HG02588 (cell line): ENCODE results near the gene CACNA1S.

Source experiments
- ATAC-seq: cut with Tn5 transposase; IDR thresholded peaks from one replicate; pipeline ENCODE4 v1.9.1; 2021; ENCODE audit warnings: mild to moderate bottlenecking, moderate library complexity; ENCODE audit not compliant: unreplicated experiment

Gene CACNA1S

GRCh38 chr1:201119206-201120197 is 7.3 kb upstream of the CACNA1S start:
- no peak for ATAC-seq

GRCh38 chr1:201116091-201116490 is 3.9 kb upstream of the CACNA1S start:
- no peak for ATAC-seq

DNA sequence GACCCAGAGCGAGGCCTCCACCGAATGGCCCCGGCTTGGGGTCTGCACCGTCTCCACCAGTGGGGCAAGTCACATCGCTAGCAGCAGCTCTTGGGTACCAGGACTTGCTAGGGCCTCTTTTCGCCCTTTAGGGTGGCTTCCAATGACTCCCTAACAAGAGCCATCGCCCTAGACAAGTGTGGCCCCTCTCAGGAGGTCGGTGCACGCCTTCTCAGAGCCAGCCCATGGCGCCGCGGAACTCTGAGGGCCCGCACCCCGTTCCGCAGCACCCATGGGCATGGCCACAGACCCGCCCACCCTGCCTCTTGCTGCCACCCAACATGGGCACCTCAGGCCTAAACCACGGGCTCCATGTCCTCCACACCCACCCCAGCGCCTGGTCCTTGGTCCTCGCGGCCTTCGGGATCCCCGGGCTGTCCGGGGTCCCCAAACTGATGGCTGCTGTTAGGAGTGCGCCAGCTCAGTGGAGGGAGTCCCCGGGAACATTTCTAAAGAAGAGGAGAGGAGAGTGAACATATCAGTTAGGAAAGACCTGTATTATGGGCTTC is 3.2 kb upstream of the CACNA1S start:
- ATAC-seq, result no peak

DNA sequence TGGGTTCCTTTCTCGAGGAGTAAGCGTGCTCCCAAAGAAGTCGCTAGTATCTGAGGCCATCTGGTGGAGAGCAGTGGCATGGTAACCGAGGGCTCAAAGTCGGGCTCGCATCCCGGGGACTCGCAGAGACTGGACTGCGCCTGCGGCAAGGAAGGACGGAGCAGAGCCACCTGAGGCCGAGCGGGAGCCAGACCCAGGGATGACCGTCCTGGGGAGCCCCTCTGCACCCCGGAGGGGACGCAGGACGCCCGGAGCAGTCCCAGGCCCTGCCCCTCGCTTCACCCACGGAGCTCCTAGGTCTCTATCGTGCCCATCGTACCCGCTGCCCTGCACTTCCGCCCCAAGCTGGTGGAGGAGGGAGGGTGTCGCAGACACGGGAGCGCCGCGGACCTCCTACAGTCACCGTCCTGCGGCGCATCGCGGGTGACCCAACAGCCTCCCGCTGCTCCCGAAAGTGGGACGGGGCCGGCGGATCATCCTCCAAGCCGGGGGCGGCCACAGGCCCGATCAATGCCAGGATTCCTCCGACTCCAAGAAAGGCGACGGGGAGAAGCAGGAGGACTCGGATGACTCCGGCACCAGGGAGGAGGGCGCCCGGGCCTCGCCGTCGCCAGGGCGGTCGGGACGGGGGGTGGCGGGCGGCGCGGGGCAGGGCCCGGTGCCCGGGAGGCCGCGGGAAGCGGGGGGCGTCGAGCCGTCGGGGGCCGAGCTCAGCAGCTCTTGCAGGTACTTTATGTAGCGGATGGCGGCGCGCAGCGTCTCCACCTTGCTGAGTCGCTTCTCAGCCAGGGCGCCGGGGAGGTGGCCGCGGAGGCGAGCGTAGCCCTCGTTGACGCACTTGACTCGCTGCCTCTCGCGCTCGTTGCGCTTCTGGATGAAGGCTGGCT is 2.3 kb upstream of the CACNA1S start:
- peak; percentile 84 for ATAC-seq

GRCh38 chr1:201113451-201114244 is 1.4 kb upstream of the CACNA1S start:
- no peak for ATAC-seq

GRCh38 chr1:201112926-201113325 is 700 bp upstream of the CACNA1S start:
- ATAC-seq, result no peak

- ATAC-seq, result no peak
Measured at GRCh38 chr1:201111672-201112071, 554 bp downstream of the CACNA1S start.

- no peak for ATAC-seq
Measured at GRCh38 chr1:201111156-201111555, 1.1 kb downstream of the CACNA1S start.

GRCh38 chr1:201110616-201111015 is 1.6 kb downstream of the CACNA1S start:
- no peak for ATAC-seq

GRCh38 chr1:201110138-201110537 is 2.1 kb downstream of the CACNA1S start:
- ATAC-seq, result no peak

- no peak for ATAC-seq
Measured at GRCh38 chr1:201109651-201110050, 2.6 kb downstream of the CACNA1S start.

DNA sequence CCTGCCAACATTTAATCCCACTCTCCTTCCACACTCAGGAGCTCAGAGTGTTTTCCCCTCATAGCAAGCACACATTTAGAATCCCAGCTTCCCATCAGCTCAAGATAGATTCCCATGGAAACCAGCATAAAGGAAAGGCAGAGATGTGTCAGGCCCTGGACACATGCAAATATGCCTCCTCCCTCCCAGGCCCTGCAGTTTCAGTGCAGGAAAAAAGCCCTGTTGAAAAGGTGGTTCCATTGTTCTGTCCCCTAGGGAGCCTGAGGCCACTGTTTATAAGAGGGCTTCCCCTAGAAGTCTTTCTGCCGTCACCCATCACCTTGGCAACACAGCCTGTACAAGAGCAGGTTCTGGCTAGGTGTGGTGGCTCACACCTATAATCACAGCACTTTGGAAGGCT is 3.6 kb downstream of the CACNA1S start:
- ATAC-seq, result no peak

DNA sequence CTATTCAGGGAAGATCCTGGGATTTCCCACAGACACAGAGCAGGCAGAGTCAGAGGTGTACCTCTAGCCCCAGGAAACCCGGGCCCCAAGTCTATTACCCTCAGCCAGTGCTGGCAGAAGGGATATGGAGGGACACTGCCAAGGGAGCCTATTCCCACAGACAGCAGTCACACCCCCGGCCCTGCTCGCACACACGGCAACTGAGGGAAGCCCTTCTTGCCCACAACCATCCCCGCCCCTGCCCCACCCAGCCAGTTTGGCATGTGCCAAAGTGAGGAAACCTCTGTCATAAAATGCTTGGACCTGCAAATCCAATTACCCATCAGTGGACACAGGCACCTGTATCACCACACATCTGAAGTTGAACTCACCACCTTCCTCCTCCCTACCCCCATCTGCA is 6.5 kb downstream of the CACNA1S start:
- no peak for ATAC-seq

DNA sequence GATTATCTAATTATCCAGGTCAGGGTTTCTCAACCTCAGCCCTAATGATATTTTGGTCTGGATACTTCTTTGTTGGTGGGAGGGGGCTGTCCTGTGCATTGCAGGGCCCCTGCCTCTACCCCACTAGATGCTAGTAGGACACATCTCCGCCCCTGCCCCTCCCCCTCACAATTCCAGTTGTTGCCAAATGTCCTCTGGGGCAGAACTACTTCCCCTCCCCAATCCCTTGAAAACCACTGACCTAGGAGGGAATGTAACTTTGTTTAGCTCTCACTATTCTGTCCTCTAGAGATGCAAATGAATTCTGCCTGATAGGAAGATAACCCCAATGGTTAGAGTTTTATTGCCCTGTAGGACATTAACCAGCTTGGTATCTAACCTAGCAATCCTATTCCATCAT is 8.1 kb downstream of the CACNA1S start:
- no peak for ATAC-seq

- ATAC-seq, result no peak
Measured at GRCh38 chr1:201103666-201104065, 8.6 kb downstream of the CACNA1S start.

DNA sequence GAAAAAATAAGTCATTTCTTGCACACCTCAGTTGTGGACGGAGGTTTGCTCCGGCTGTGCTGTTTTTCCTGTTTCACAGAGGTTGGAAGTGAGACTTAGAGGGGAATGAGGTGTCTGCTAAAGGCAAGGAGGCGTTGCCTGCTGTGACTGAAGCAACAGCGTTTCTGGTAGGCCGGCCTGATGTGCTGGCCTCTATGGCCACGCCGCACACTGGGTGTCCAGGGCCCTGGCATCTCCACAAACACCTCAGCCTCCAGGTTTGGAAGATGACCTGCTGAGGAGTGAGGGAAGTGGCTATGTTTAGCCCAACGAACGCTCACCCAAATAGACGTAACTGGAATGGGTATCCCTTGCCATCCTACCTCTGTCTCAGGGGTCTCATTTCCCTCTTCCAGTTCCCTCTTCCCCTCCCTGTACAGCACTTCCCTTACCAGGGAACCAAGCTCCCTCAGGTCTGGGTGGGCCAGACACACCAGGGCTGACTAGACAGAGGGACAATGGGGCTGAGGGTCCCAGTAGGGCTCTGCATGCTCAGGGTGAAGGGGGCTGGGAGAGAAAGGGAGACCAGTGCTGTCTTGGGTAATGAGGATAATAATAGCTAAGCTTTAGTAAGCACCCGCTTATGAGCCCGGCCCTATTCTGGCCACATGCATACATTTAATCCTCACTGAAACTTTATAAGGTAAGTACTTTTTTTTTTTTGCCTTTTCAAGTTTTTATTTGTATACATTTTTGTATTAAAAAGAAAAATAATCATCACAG is 11.9 kb downstream of the CACNA1S start:
- no peak for ATAC-seq

DNA sequence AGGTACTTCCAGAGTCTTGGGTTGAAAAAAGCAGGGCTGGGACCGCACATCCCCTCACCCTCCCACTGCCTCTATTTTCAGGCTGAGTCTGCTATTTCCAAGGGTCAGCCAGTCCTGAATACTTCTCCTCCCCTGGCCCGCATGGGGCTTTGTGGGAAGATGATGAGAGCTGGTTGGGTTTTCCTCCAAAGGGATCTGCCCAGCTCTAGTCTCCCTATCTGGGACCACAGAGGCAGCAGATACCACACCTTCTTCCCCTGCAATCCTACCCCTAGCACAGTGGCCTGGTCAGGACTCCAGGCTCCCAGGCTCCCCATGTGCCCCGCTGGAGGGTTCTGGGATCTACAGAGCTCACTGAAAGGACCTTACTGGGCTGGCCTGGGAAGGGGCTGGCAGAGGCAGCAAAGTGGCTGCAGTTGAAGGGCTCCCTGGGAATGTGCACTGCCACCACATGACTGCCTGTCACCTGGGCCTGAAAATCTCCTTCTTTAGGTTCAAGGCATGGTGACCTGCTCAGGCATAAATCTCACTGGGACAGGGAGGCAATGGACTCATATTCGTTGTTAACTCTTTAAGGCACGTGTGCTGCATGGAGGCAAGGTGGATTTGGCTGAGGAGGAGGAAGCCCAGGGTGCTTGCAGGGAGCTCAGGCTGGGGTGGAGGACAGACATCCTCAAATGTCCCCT is 13.1 kb downstream of the CACNA1S start:
- no peak for ATAC-seq

GRCh38 chr1:201096977-201097856 is 15.0 kb downstream of the CACNA1S start:
- ATAC-seq, result no peak
